GM18870 (cell line): ENCODE results near the gene ELL2.

Experiments used
- ATAC-seq: cut with Tn5 transposase; IDR thresholded peaks from one replicate; pipeline ENCODE4 v1.9.1; 2021; ENCODE audit warnings: moderate library complexity; ENCODE audit not compliant: unreplicated experiment

ELL2 gene

DNA sequence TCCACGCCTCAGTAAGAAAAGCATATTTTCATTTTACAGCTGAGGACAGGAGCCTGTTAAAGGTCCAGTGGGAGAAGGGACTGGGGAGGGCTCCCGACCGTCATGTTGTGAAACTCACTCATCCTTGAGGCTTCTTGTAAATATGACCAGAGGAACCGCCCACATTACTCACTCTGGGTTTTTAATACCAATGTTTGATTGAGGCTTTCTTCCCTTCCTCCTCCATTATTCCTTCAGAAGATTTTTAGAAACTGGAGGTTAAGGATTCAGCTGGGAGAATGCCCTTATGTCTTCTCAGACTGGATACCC is 77.7 kb downstream of the ELL2 start:
- ATAC-seq = peak; percentile 44

- ATAC-seq = peak; percentile 59
Observed at GRCh38 chr5:95883185-95884016, 78.2 kb downstream of the ELL2 start.

GRCh38 chr5:95881833-95882232 is 79.8 kb downstream of the ELL2 start:
- no peak for ATAC-seq

- no peak for ATAC-seq
Observed at GRCh38 chr5:95880081-95880926, 81.3 kb downstream of the ELL2 start.

DNA sequence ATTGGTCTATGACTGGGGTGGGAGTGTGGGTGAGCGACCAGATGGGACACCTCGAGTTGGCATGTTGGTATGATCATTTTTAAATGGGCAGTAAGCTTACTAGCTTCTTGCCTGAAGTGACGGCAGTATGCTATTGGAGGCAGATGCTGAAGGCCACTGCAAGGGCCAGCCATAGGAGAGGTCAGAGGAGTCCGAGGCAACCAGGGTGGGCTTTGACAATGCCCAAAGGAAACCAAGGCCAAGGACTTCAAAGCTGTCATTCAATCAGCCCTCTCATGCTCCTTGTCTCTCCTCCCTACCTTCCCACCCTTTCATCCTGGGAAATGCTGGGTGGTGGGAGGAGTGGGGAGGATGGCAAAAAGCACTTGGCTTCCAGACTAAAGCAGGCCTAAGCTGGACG is 82.0 kb downstream of the ELL2 start:
- no peak for ATAC-seq

DNA sequence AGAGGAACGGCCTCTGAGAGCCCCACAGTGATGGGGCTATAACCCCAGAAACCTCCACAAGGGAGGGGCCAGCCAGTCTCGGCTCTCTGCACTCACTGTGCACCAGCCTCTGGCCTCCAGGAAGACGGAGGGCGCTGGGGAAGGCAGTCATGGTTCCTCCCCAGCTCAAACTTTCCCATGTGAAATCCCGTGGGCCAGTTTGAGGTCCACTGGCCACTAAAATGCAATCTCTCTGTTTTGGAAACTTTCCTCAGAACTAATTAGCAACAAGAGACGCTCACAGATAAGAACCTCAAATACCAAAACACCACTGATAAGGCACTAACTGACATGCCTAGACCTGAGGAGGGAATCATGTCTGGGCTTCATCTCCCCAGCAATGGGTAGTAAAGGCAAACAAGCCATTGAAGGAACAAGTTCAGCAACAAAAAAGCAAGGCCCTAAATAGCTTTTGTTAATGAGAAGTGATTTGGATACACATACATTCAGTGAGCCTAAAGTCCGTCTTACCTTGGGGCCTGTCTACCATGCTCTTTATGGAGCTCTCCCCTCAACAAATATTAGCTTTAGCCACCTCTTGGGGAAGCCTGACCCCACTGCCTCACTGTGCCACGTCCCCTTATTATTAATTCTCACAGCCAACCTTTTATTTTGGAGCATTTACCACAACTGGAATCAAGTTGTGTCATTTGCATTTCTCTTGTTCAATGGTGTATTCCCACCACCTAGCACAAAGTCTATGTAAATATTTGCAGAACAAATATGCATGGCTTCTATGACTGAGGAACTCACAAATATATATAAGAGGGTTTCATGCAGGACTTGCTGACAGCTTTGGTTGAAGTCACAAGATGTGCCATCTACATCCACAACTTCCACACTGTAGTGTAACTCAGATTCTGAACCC is 83.0 kb downstream of the ELL2 start:
- ATAC-seq = no peak

DNA sequence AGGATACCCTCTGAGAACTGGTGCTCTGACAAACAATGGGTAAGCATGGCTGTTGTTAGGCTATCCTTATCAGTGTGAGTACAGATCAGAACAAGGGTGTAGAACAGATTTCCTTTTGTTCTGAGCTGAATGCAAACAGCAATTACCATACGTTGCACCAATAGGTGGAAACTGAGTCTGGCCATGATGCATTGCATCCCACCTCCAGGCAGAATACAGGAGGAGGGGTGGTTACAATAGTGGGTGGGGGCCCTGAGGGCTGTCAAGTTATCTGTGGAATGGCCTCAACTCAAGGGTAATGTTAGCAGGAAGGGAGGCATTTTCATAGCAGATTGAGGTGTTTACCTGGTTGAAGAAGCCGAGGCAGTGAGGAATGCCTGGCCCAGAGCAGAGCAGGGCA is 84.9 kb downstream of the ELL2 start:
- ATAC-seq = no peak

DNA sequence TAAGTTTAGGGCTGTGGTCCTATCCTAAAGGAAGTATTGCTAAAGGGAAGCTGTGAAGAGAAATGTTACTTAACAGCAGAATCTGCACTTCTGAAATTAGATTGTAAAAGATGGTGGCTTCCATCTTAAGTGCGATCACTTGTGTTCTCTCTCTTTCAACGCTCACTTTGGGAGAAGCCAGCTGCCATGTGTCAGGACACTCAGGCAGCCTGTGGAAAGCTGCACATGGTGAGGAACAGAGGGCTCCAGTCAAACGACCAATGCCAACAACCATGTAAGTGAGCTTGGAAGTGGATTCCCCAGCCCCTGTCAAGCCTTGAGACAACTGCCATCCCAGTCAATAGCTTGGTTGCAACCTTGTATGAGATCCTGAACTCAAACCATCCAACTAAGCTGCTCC is 87.4 kb downstream of the ELL2 start:
- no peak for ATAC-seq

GRCh38 chr5:95873351-95873750 is 88.3 kb downstream of the ELL2 start:
- no peak for ATAC-seq

DNA sequence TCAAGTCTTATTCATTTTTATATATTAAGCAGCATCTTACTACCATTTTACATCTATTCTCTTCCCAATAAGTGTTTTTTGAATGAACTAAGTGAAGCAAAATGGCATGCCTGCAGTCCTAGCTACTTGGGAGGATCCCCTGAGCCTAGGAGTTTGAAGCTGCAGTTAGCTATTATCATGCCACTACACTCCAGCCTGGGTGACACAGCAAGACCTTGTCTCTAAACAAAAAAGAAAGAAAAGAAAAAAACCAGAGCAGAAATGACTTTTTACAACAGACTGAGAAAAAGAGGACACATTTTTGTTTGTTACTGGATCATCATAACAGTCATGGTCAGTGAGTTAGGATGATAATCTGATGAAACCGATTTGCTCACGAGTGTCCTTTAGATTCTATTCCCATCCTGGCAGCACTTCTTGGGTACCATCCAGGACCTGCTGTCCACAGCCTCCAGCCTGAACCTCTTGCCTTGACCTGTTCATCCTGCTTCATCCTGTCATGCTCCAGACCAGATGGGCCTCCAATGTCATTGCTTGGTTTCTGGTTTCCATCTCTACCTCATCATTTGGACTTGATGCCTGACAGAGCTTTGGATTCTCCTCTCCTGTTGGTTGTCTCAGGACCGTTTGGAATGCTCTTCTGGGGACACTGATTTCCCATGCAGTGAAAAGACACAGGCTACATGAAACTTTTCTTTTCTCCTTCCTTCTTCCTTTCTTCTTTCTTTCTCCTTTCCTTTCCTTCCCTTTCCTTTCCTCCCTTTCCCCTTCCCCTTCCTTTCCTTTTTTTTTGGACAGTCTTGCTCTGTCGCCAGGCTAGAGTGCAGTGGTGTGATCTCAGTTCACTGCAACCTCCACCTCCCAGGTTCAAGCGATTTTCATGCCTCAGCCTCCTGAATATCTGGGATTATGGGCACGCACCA is 89.0 kb downstream of the ELL2 start:
- ATAC-seq = no peak

DNA sequence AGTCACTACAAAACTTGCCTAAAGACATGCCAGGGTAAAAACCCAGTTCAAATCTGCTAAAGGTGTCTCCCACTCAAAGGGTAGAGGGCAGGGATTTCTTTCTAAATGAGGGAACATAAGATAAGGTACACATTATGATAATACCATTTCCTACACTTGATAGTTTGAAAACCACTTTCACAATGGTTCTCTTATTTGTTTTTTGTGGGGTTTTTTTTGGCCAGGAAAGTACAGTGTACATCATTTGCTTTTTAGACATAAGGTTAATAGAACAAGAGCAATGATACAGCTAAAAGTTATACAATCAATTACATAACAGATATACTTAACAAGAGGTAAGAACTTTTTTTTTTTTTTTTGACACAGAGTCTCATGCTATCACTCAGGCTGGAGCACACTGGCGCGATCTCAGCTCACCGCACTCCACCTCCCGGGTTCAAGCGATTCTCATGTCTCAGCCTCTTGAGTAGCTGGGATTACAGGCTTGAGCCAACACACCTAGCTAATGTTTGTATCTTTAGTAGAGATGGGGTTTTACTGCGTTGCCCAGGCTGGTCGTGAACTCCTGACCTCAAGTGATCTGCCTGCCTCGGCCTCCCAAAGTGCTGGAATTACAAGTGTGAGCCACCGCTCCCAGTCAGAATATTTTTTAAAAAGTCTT is 90.4 kb downstream of the ELL2 start:
- no peak for ATAC-seq

DNA sequence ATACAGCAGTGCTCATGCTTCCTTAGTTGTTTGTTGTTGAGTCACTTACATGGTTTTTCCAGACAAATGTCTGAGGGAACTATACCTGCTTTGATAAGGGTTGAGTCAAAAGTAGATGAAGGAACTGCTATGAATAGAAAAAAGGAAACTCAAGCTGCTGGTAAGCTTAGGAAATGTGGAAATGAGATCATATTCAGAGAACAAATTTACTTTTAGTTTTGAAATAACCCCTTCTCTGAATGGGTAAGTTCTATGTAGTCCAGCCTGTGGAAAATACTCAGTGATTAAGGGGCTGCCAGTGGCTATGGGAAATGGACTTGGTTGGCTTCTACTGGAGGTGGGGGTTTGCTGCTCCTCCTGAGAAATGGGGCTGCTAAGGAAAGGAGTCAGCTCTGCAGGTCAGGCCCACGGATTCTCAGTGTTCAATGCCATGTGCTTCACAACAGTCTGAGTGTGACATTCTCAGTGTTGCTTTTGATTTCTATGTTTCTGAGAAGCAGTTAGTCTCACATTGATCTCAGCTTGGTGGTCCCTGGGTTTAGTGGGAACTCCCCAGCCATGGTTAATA is 91.5 kb downstream of the ELL2 start:
- peak; percentile 63 for ATAC-seq

DNA sequence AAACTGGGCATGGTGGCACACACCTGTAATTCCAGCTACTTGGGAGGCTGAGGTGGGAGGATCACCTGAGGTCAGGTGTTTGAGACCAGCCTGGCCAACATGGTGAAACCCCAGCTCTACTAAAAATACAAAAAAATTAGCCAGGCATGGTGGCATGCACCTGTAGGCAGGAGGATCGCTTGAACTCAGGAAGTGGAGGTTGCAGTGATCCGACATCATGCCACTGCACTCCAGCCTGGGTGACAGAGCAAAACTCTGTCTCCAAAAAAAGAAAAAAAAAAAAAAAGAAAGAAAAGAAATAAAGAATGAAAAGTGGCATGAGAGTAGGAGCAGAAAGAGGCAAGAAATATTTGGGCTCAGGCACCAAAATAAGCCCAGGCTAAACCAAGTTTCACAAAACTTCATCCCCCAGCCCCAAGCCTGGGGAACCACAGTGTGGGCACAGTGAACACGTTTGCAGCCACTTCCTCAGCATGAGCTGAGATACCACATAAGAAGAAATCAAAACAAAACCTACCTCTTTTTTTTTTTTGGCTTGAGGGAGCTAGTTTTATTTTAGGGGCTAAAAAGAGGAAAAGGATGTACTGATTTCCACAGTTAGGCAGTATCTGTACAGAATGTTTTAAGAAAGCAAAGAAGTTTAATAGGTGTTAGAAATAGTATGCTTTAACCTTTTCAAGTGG is 92.3 kb downstream of the ELL2 start:
- ATAC-seq = peak; percentile 35

DNA sequence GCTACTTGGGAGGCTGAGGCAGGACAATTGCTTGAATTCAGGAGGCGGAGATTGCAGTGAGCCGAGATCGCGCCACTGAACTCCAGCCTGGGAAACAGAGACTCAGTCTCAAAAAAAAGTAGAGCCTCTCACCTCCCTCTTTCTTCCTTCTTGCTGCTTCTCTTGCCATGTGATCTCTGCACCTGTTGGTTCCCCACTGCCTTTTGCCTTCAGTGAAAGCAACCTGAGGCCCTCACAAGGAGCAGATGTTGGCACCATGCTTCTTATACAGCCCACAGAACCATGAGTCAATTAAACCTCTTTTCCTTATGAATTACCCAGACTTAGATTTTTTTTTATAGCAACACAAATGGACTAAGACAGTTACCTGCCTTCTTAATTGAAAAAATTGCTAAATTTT is 93.5 kb downstream of the ELL2 start:
- no peak for ATAC-seq

- ATAC-seq = no peak
Observed at GRCh38 chr5:95866435-95867040, 95.1 kb downstream of the ELL2 start.

GRCh38 chr5:95864944-95865504 is 96.6 kb downstream of the ELL2 start:
- no peak for ATAC-seq

DNA sequence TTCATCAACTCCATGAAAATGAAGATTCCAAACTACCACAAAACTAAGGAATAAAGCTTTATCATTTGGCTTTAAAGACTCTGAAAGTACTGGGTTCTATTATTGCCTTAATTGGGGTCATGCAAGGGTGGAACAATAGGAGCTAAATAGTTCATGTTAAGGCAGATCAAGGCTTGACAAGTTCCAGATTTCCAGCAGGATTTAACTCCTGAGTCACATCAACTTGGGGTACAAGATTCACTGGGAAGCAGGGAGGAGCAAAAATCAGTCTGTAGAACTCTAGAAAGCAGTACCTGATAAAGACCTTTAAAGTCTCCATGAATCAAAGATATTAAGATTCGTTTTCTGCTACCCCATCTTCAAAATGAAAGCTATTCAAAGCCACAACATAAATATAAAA is 97.2 kb downstream of the ELL2 start:
- no peak for ATAC-seq

DNA sequence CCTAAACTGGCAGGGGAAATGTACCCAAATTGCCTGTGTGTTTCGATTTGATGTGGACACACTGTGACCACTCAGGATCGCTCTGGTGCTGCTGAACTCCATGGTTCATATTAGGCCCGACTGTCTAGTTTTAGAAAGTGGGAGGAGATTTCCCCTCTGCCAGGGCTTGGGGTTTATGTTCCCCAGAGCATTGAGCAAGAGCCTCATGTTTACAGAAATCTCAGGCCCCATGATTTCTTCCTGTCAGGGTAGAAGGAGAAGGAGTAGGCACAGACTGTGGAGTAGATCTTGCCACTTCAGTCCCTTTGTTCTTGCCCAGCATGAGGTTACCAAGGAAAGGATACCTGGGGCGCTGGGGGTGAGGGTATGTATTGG is 98.3 kb downstream of the ELL2 start:
- no peak for ATAC-seq
